Esophagus muscularis mucosa (tissue), 4 donors: ENCODE results near the gene CHGA.

Experiments used
- EP300 ChIP-seq: sonication (generic); formaldehyde crosslinking; IDR thresholded peaks from one replicate; pipeline ENCODE4 v1.6.1; 2017; ENCODE audit warnings: antibody characterized with exemption
- POLR2AphosphoS5 ChIP-seq, 2 donors: sonication (generic); formaldehyde crosslinking; IDR thresholded peaks; one replicate each; pipeline ENCODE4 v1.6.1; 2017; ENCODE audit warnings: antibody characterized with exemption in 2 of 2
- TF ChIP-seq, protein P1 (sequence below), 3 experiments: fragments of 200-600 bp in 2 of 3; fragments of 450-650 bp in 1 of 3; sonication (generic) in 2 of 3; IDR thresholded peaks; one replicate each; pipeline ENCODE4 v1.5.1; 2017 to 2019; ENCODE audit warnings: antibody characterized with exemption in 3 of 3, mild to moderate bottlenecking in 2 of 3, moderate library complexity in 1 of 3

- TF ChIP-seq, protein P1, sequence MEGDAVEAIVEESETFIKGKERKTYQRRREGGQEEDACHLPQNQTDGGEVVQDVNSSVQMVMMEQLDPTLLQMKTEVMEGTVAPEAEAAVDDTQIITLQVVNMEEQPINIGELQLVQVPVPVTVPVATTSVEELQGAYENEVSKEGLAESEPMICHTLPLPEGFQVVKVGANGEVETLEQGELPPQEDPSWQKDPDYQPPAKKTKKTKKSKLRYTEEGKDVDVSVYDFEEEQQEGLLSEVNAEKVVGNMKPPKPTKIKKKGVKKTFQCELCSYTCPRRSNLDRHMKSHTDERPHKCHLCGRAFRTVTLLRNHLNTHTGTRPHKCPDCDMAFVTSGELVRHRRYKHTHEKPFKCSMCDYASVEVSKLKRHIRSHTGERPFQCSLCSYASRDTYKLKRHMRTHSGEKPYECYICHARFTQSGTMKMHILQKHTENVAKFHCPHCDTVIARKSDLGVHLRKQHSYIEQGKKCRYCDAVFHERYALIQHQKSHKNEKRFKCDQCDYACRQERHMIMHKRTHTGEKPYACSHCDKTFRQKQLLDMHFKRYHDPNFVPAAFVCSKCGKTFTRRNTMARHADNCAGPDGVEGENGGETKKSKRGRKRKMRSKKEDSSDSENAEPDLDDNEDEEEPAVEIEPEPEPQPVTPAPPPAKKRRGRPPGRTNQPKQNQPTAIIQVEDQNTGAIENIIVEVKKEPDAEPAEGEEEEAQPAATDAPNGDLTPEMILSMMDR (IDR thresholded peaks at IDR 0.05): no peak
- TF ChIP-seq POLR2AphosphoS5 (IDR thresholded peaks at IDR 0.05): no peak
- TF ChIP-seq EP300: no peak
Measured at GRCh38 chr14:92887157-92887556, 35.8 kb upstream of the CHGA start.
